Measurements from ENCODE around the gene PITPNC1.
"Not testable (repeated sequence)": the region's sequence is repeated elsewhere in the genome, so short reads cannot be mapped to it uniquely, and the experiment has no call there.

The PITPNC1 gene

GRCh38 chr17:67372751-67373150, 4.3 kb upstream of the PITPNC1 start:
- DNase-seq, result no peak

- peak in 1 of 2 experiments; percentile 55 for DNase-seq
These were observed 2.6 kb upstream of the PITPNC1 start for GRCh38 chr17:67374329-67375053.

GRCh38 chr17:67375054-67375427, 2.0 kb upstream of the PITPNC1 start:
- DNase-seq, result no peak

GRCh38 chr17:67375716-67376115, 1.4 kb upstream of the PITPNC1 start:
- DNase-seq, result no peak

- DNase-seq, result no peak
These were observed 705 bp upstream of the PITPNC1 start for GRCh38 chr17:67376415-67376736.

GRCh38 chr17:67377488-67378453, 690 bp downstream of the PITPNC1 start:
- no peak for DNase-seq

GRCh38 chr17:67378454-67379250, 1.6 kb downstream of the PITPNC1 start:
- DNase-seq, result peak in 1 of 2 experiments; percentile 30

GRCh38 chr17:67379251-67379630, 2.2 kb downstream of the PITPNC1 start:
- DNase-seq, result no peak

- no peak for DNase-seq
These were observed 4.8 kb downstream of the PITPNC1 start for GRCh38 chr17:67381929-67382257.

GRCh38 chr17:67385122-67385988, 8.3 kb downstream of the PITPNC1 start:
- no peak for DNase-seq

GRCh38 chr17:67386965-67387551, 10.0 kb downstream of the PITPNC1 start:
- no peak for DNase-seq

- DNase-seq, result not testable (repeated sequence)
These were observed 11.5 kb downstream of the PITPNC1 start for GRCh38 chr17:67388536-67388935.

- no peak for DNase-seq
These were observed 11.9 kb downstream of the PITPNC1 start for GRCh38 chr17:67388986-67389385.

- DNase-seq, result no peak
These were observed 13.0 kb downstream of the PITPNC1 start for GRCh38 chr17:67390006-67390645.

GRCh38 chr17:67390646-67391361, 13.7 kb downstream of the PITPNC1 start:
- DNase-seq, result no peak

GRCh38 chr17:67392111-67392510, 15.0 kb downstream of the PITPNC1 start:
- DNase-seq, result no peak

GRCh38 chr17:67393809-67394397, 16.8 kb downstream of the PITPNC1 start:
- no peak for DNase-seq

GRCh38 chr17:67399676-67400075, 22.6 kb downstream of the PITPNC1 start:
- no peak for DNase-seq

- no peak for DNase-seq
These were observed 23.1 kb downstream of the PITPNC1 start for GRCh38 chr17:67400193-67400592.

- no peak for DNase-seq
These were observed 24.0 kb downstream of the PITPNC1 start for GRCh38 chr17:67401106-67401505.
